DOHH2 (cell line): ENCODE measurements around the gene ADAMTS2.

Source experiments
- H3F3A ChIP-seq: fragments of 200-600 bp; sonication (generic), shearing (Covaris generic); 2 replicates; pipeline ENCODE4 v1.6.0; 2016; ENCODE audit warnings: antibody characterized with exemption, mild to moderate bottlenecking; ENCODE audit not compliant: control insufficient read depth, insufficient read depth
- H3K27ac ChIP-seq: fragments of 200-600 bp; sonication (generic); 2 replicates; pipeline ENCODE4 v1.5.1; 2014; ENCODE audit warnings: low read depth, mild to moderate bottlenecking, low read length, moderate library complexity
- H3K27me3 ChIP-seq: fragments of 200-600 bp; sonication (generic); 2 replicates; pipeline ENCODE4 v1.6.1; 2014; ENCODE audit warnings: mild to moderate bottlenecking, low read length, mixed read lengths; ENCODE audit not compliant: control insufficient read depth
- H3K36me3 ChIP-seq: fragments of 200-600 bp; sonication (generic); 2 replicates; pipeline ENCODE4 v1.6.1; 2014; ENCODE audit warnings: mild to moderate bottlenecking, low read length, moderate library complexity, mixed read lengths; ENCODE audit not compliant: control insufficient read depth
- H3K4me1 ChIP-seq: fragments of 200-600 bp; sonication (generic); 2 replicates; pipeline ENCODE4 v1.6.1; 2014; ENCODE audit warnings: mild to moderate bottlenecking, low read length, mixed read lengths; ENCODE audit not compliant: control insufficient read depth
- H3K4me2 ChIP-seq: fragments of 200-600 bp; sonication (generic); 2 replicates; pipeline ENCODE4 v1.6.0; 2014; ENCODE audit warnings: mild to moderate bottlenecking, low read length, moderate library complexity
- H3K4me3 ChIP-seq: fragments of 200-600 bp; sonication (generic); 2 replicates; pipeline ENCODE4 v1.5.1; 2014; ENCODE audit warnings: mild to moderate bottlenecking, low read length, mixed read lengths
- H3K79me2 ChIP-seq: fragments of 200-600 bp; sonication (generic); 2 replicates; pipeline ENCODE4 v1.6.1; 2014; ENCODE audit warnings: mild to moderate bottlenecking, low read length, mixed read lengths; ENCODE audit not compliant: control insufficient read depth
- H3K9me2 ChIP-seq: fragments of 200-600 bp; sonication (generic); replicated peaks from 2 replicates; pipeline ENCODE4 v1.6.1; 2014; ENCODE audit warnings: mild to moderate bottlenecking, low read length, mixed read lengths; ENCODE audit not compliant: control insufficient read depth
- H3K9me3 ChIP-seq: fragments of 200-600 bp; sonication (generic); 2 replicates; pipeline ENCODE4 v1.6.1; 2014; ENCODE audit warnings: antibody characterized with exemption, low read length, mixed read lengths; ENCODE audit not compliant: control insufficient read depth, insufficient read depth
- H4K20me1 ChIP-seq: fragments of 200-600 bp; sonication (generic); 2 replicates; pipeline ENCODE4 v1.6.0; 2014; ENCODE audit warnings: low read depth, mild to moderate bottlenecking, antibody characterized with exemption, low read length, moderate library complexity; ENCODE audit not compliant: control insufficient read depth, insufficient read depth
- EZH2phosphoT487 ChIP-seq: fragments of 200-600 bp; sonication (generic); IDR thresholded peaks from 2 replicates; pipeline ENCODE4 v1.6.1; 2017; ENCODE audit warnings: borderline replicate concordance, mild to moderate bottlenecking, antibody characterized with exemption, low read length, moderate library complexity, mixed read lengths
- TF ChIP-seq, protein P1 (sequence below): fragments of 200-600 bp; sonication (generic); IDR thresholded peaks from one replicate; pipeline ENCODE4 v1.5.1; 2014; ENCODE audit warnings: antibody characterized with exemption, mild to moderate bottlenecking, low read depth, low read length; ENCODE audit not compliant: poor library complexity, severe bottlenecking

Gene ADAMTS2

DNA sequence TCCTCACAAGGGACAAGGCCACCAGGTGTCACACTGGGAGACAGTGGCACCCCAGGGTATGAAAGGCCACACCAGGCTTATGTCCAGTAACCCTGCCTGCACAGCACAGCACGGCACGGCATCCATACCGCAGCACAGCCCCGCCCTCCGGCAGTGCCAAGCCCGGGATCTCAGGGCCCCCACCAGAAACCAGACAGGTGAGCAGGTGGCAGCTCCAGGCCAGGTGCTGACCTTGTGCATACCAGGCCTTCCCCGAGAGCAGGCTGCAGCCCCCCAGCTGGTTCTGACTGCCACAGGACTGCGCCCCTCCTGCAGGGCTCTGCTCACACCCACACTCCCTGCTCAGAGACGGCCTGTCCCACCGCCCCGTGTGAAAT is 56.5 kb downstream of the ADAMTS2 start:
- Histone ChIP-seq H3K79me2 (no peaks in the 10 kb centered on the region), H3K27me3 (no peaks in the 10 kb centered on the region), H3K4me3 (no peak overlapping the region), H4K20me1 (no peaks in the 10 kb centered on the region), H3K36me3 (no peaks in the 10 kb centered on the region), H3K4me2 (no peak overlapping the region), H3K4me1 (no peaks in the 10 kb centered on the region), H3K9me3 (no peaks in the 10 kb centered on the region), H3F3A (no peaks in the 10 kb centered on the region), H3K27ac (no peak overlapping the region), H3K9me2 (no peaks in the 10 kb centered on the region)
- no peak for TF ChIP-seq EZH2phosphoT487
- TF ChIP-seq, protein P1, sequence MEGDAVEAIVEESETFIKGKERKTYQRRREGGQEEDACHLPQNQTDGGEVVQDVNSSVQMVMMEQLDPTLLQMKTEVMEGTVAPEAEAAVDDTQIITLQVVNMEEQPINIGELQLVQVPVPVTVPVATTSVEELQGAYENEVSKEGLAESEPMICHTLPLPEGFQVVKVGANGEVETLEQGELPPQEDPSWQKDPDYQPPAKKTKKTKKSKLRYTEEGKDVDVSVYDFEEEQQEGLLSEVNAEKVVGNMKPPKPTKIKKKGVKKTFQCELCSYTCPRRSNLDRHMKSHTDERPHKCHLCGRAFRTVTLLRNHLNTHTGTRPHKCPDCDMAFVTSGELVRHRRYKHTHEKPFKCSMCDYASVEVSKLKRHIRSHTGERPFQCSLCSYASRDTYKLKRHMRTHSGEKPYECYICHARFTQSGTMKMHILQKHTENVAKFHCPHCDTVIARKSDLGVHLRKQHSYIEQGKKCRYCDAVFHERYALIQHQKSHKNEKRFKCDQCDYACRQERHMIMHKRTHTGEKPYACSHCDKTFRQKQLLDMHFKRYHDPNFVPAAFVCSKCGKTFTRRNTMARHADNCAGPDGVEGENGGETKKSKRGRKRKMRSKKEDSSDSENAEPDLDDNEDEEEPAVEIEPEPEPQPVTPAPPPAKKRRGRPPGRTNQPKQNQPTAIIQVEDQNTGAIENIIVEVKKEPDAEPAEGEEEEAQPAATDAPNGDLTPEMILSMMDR: no peak

GRCh38 chr5:179288101-179288808 is 57.0 kb downstream of the ADAMTS2 start:
- Histone ChIP-seq H3K36me3 (no peaks in the 10 kb centered on the region), H3K4me1 (no peaks in the 10 kb centered on the region), H3K9me3 (no peaks in the 10 kb centered on the region), H3K4me3 (no peak overlapping the region), H3K27ac (no peak overlapping the region), H4K20me1 (no peaks in the 10 kb centered on the region), H3K4me2 (no peak overlapping the region), H3F3A (no peaks in the 10 kb centered on the region), H3K27me3 (no peaks in the 10 kb centered on the region), H3K79me2 (no peaks in the 10 kb centered on the region), H3K9me2 (no peaks in the 10 kb centered on the region)
- TF ChIP-seq, protein P1: no peak
- no peak for TF ChIP-seq EZH2phosphoT487

GRCh38 chr5:179287631-179288030 is 57.6 kb downstream of the ADAMTS2 start:
- Histone ChIP-seq H3K4me2 (no peak overlapping the region), H3F3A (no peaks in the 10 kb centered on the region), H3K36me3 (no peaks in the 10 kb centered on the region), H3K9me3 (no peaks in the 10 kb centered on the region), H3K4me3 (no peak overlapping the region), H4K20me1 (no peaks in the 10 kb centered on the region), H3K9me2 (no peaks in the 10 kb centered on the region), H3K79me2 (no peaks in the 10 kb centered on the region), H3K27ac (no peak overlapping the region), H3K27me3 (no peaks in the 10 kb centered on the region), H3K4me1 (no peaks in the 10 kb centered on the region)
- TF ChIP-seq EZH2phosphoT487: no peak
- TF ChIP-seq, protein P1: no peak
